ENCODE data around the gene RASSF3. TPM values are rescaled to one million over a fixed set of nuclear protein-coding genes. Genes with fewer than 3 reads are reported as not detected.

Gene RASSF3
- total RNA-seq, 4 donors from 2014 or later = 7.3 to 18.7 (median 11.2) TPM

DNA sequence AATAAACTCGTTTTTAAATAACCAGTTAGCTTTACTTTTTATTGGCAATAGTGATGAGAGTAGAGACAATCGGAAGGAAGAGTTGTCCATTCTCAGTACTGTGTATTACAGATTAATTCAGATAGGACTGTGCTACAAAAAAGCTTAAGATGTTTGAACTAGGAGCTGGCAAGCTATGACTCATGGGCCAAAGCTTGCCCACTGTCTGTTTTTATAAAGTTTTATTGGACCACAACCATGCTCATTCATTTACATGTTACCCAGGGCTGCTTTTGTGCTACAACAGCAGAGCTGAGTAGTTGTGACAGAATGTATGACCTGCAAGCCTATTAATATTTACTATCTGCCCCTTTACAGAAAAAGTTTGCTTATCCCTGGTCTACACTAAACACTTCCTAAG is 129.5 kb downstream of the RASSF3 start:
- peaks cover 56 to 72% of the 10 kb centered on the region in 2 donors for H3K36me3 ChIP-seq
- DNase-seq = no peak
- intact Hi-C loops (cut with DNase I) = no loop called here
- no peak overlapping the region for H3K4me3 ChIP-seq (replicated peaks in 1 of 3)
- no peak for TF ChIP-seq POLR2A (IDR thresholded peaks at IDR 0.05)
- TF ChIP-seq, protein P1, sequence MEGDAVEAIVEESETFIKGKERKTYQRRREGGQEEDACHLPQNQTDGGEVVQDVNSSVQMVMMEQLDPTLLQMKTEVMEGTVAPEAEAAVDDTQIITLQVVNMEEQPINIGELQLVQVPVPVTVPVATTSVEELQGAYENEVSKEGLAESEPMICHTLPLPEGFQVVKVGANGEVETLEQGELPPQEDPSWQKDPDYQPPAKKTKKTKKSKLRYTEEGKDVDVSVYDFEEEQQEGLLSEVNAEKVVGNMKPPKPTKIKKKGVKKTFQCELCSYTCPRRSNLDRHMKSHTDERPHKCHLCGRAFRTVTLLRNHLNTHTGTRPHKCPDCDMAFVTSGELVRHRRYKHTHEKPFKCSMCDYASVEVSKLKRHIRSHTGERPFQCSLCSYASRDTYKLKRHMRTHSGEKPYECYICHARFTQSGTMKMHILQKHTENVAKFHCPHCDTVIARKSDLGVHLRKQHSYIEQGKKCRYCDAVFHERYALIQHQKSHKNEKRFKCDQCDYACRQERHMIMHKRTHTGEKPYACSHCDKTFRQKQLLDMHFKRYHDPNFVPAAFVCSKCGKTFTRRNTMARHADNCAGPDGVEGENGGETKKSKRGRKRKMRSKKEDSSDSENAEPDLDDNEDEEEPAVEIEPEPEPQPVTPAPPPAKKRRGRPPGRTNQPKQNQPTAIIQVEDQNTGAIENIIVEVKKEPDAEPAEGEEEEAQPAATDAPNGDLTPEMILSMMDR (IDR thresholded peaks at IDR 0.05) = no peak
- no peak overlapping the region for H3K27ac ChIP-seq
- no peaks in the 10 kb centered on the region for H3K9me3 ChIP-seq
- 88 to 93% methylated on average over 2 of the region's 2 CpGs for WGBS, 2 donors
- no peaks in the 10 kb centered on the region for H3K27me3 ChIP-seq
- H3K4me1 ChIP-seq = peaks cover 6 to 7% of the 10 kb centered on the region in 2 donors

DNA sequence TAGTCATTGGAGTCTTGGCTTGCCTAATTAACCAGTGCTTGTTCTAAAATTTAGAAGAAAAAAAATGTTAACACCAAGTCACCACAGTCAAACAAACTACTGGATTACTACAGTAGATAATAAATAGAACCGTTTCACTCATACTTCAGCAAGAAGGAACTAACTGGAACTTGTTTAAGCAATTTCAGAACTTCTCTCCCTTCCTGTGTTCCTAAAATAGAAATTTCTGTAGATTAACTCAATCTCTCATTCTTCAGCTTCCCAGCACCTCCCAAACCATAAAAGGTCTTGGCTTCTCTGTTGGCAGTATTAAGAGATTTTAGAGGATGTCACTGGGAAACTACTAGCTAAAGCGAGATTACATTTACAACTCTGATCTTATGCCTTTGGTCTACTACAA is 130.4 kb downstream of the RASSF3 start:
- H3K27ac ChIP-seq = no peak overlapping the region
- intact Hi-C loops (cut with DNase I) = no loop called here
- no peak for TF ChIP-seq POLR2A (IDR thresholded peaks at IDR 0.05)
- TF ChIP-seq, protein P1 (IDR thresholded peaks at IDR 0.05) = no peak
- peaks cover 56 to 65% of the 10 kb centered on the region in 2 donors for H3K36me3 ChIP-seq
- WGBS, 2 donors = 86 to 90% methylated on average over 2 of the region's 2 CpGs
- no peak overlapping the region for H3K4me3 ChIP-seq (replicated peaks in 1 of 3)
- H3K9me3 ChIP-seq = no peaks in the 10 kb centered on the region
- H3K4me1 ChIP-seq = peaks cover 7% of the 10 kb centered on the region in 2 donors
- no peak for DNase-seq
- no peaks in the 10 kb centered on the region for H3K27me3 ChIP-seq

DNA sequence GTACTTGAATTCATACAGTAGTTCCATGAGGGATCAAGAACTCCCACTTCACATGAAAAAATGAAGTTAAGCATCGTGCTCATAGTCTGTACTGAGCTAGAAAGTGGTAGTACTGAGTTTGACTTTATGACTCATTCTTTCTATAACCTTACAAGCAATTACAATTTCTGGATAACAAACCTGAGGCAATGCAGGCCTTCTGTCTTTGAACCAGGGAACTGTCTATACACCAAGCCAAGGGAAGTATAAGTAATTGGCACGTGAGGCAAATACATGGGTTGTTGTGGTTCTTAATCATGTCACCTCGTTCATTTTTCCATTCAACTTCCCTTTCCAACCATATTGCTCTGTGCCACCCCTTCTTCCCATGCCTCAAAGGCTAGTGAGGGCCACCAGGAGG is 132.1 kb downstream of the RASSF3 start:
- Histone ChIP-seq H3K27me3 (no peaks in the 10 kb centered on the region), H3K4me3 (replicated peaks in 1 of 3) (no peak overlapping the region), H3K9me3 (no peaks in the 10 kb centered on the region), H3K36me3 (peaks cover 42 to 49% of the 10 kb centered on the region in 2 donors), H3K27ac (no peak overlapping the region), H3K4me1 (peaks cover 7% of the 10 kb centered on the region in 2 donors)
- WGBS, 2 donors = 86 to 95% methylated on average over 3 of the region's 3 CpGs
- no peak for DNase-seq
- TF ChIP-seq, protein P1 (IDR thresholded peaks at IDR 0.05) = no peak
- no peak for TF ChIP-seq POLR2A (IDR thresholded peaks at IDR 0.05)
- intact Hi-C loops (cut with DNase I) = no loop called here

DNA sequence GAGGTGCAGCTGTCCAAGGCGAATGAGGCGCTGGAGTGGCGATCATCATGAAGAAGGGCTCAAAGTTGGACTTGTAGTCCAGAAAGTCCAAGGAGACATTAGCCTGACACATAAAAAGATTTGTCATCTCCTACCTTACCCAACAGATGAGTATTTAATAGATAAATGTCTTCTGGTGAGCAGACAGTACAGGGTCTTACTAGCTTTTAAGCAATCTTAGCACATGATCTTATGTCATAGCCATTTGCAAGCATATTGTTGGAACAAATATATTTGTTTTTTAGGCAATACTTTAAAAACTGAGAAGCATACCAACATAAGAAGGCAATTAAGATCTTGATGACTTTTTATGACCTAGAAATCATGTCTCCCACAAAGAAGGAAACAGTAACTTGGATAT is 132.9 kb downstream of the RASSF3 start:
- Histone ChIP-seq H3K27me3 (no peaks in the 10 kb centered on the region), H3K9me3 (no peaks in the 10 kb centered on the region), H3K4me3 (replicated peaks in 1 of 3) (no peak overlapping the region), H3K36me3 (peaks cover 34 to 43% of the 10 kb centered on the region in 2 donors), H3K27ac (no peak overlapping the region), H3K4me1 (peaks cover 7% of the 10 kb centered on the region in 2 donors)
- 98 to 100% methylated on average over 3 of the region's 3 CpGs for WGBS, 2 donors
- TF ChIP-seq, protein P1 (IDR thresholded peaks at IDR 0.05) = no peak
- no peak for TF ChIP-seq POLR2A (IDR thresholded peaks at IDR 0.05)
- intact Hi-C loops (cut with DNase I) = no loop called here
- DNase-seq = no peak

DNA sequence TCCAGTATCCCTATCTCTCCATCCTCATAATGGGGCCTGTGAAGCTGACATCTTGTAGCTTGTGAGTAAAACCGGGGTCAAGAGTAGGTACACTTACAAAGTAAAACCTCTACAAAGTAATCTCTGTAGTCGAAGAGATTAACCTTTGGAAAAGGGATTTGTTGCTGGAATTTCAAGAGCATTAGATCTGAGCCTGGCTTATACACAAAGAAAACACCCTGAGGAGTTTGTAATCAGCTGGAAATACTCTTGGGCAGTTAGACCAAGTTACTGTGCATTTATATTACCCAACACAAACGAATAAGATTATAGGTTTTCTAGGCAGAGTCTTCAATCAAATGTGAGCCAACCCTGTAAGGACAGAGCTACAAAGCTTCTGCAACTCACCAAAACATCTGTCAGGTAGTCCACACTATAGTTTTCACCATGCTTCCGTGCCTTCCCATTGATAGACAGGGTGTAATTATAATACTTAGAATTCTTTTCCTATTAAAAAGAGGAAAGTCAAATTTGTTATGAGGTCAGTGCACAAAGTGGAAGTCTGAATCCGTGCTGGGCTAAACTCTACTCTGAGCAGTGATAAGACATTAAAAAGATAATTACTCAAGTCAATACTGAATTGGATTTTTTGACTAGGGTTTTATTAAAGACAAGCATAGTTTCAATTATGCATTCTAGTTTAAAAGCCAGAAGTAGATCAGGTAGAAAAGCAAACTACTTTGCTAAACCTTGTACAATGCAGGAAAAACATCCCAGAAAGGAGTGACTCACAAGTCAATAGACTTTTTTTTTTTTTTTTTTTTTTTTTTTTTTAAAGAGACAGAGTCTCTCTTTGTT is 134.3 kb downstream of the RASSF3 start:
- H3K36me3 ChIP-seq = peaks cover 23 to 31% of the 10 kb centered on the region in 2 donors
- H3K9me3 ChIP-seq = no peaks in the 10 kb centered on the region
- 65 to 71% methylated on average over 5 of the region's 5 CpGs for WGBS, 2 donors
- H3K27me3 ChIP-seq = no peaks in the 10 kb centered on the region
- H3K27ac ChIP-seq = peak overlapping the region; percentile 56 to 64 (median 57)
- H3K4me1 ChIP-seq = peaks cover 7% of the 10 kb centered on the region in 2 donors
- DNase-seq = no peak
- no peak overlapping the region for H3K4me3 ChIP-seq (replicated peaks in 1 of 3)
- intact Hi-C loops (cut with DNase I) = no loop called here
- TF ChIP-seq, protein P1 (IDR thresholded peaks at IDR 0.05) = no peak
- TF ChIP-seq POLR2A (IDR thresholded peaks at IDR 0.05) = no peak
